ENCODE data around the gene KCTD1. TPM values are rescaled to one million over a fixed set of nuclear protein-coding genes. Genes with fewer than 3 reads are reported as not detected.

The KCTD1 gene
- total RNA-seq, 2 donors from 2014 or later = 2.0 to 3.2 TPM

- Mint-ChIP-seq H3K36me3 (ENCODE audit: low read depth) (no peaks in the 10 kb centered on the region), H3K4me1 (no peaks in the 10 kb centered on the region), H3K9me3 (no peaks in the 10 kb centered on the region), H3K27me3 (peaks cover 20% of the 10 kb centered on the region), H3K27ac (no peak overlapping the region), H3K4me3 (no peak overlapping the region)
- ATAC-seq (replicated peaks) = no peak
Measured at GRCh38 chr18:26434887-26435286, 113.5 kb downstream of the KCTD1 start.

GRCh38 chr18:26432651-26433424 is 115.5 kb downstream of the KCTD1 start:
- Mint-ChIP-seq H3K9me3 (no peaks in the 10 kb centered on the region), H3K27ac (no peak overlapping the region), H3K27me3 (peaks cover 12% of the 10 kb centered on the region), H3K4me1 (no peaks in the 10 kb centered on the region), H3K36me3 (ENCODE audit: low read depth) (no peaks in the 10 kb centered on the region), H3K4me3 (no peak overlapping the region)
- ATAC-seq (replicated peaks) = no peak

- Mint-ChIP-seq H3K36me3 (ENCODE audit: low read depth) (no peaks in the 10 kb centered on the region), H3K4me1 (no peaks in the 10 kb centered on the region), H3K9me3 (no peaks in the 10 kb centered on the region), H3K4me3 (no peak overlapping the region), H3K27me3 (peaks cover 4% of the 10 kb centered on the region), H3K27ac (no peak overlapping the region)
- no peak for ATAC-seq (replicated peaks)
Measured at GRCh38 chr18:26429535-26430226, 118.7 kb downstream of the KCTD1 start.

GRCh38 chr18:26425148-26425531 is 123.2 kb downstream of the KCTD1 start:
- Mint-ChIP-seq H3K36me3 (ENCODE audit: low read depth) (no peaks in the 10 kb centered on the region), H3K4me3 (no peak overlapping the region), H3K4me1 (no peaks in the 10 kb centered on the region), H3K27ac (no peak overlapping the region), H3K9me3 (no peaks in the 10 kb centered on the region), H3K27me3 (peaks cover 6% of the 10 kb centered on the region)
- ATAC-seq (replicated peaks) = no peak

GRCh38 chr18:26424428-26425147 is 123.8 kb downstream of the KCTD1 start:
- peaks cover 6% of the 10 kb centered on the region for H3K27me3 Mint-ChIP-seq
- no peaks in the 10 kb centered on the region for H3K36me3 Mint-ChIP-seq (ENCODE audit: low read depth)
- H3K9me3 Mint-ChIP-seq = no peaks in the 10 kb centered on the region
- ATAC-seq (replicated peaks) = no peak
- H3K27ac Mint-ChIP-seq = no peak overlapping the region
- H3K4me1 Mint-ChIP-seq = no peaks in the 10 kb centered on the region
- no peak overlapping the region for H3K4me3 Mint-ChIP-seq

GRCh38 chr18:26422472-26423162 is 125.7 kb downstream of the KCTD1 start:
- Mint-ChIP-seq H3K4me1 (no peaks in the 10 kb centered on the region), H3K27me3 (peaks cover 6% of the 10 kb centered on the region), H3K27ac (no peak overlapping the region), H3K9me3 (no peaks in the 10 kb centered on the region), H3K36me3 (ENCODE audit: low read depth) (no peaks in the 10 kb centered on the region), H3K4me3 (no peak overlapping the region)
- ATAC-seq (replicated peaks) = no peak

- Mint-ChIP-seq H3K27me3 (peaks cover 6% of the 10 kb centered on the region), H3K9me3 (no peaks in the 10 kb centered on the region), H3K4me1 (no peaks in the 10 kb centered on the region), H3K4me3 (no peak overlapping the region), H3K36me3 (ENCODE audit: low read depth) (no peaks in the 10 kb centered on the region), H3K27ac (no peak overlapping the region)
- no peak for ATAC-seq (replicated peaks)
Measured at GRCh38 chr18:26421931-26422330, 126.4 kb downstream of the KCTD1 start.

GRCh38 chr18:26421503-26421902 is 126.8 kb downstream of the KCTD1 start:
- H3K4me1 Mint-ChIP-seq = no peaks in the 10 kb centered on the region
- ATAC-seq (replicated peaks) = no peak
- no peak overlapping the region for H3K4me3 Mint-ChIP-seq

GRCh38 chr18:26419746-26420145 is 128.6 kb downstream of the KCTD1 start:
- Mint-ChIP-seq H3K4me3 (no peak overlapping the region), H3K9me3 (no peaks in the 10 kb centered on the region), H3K27me3 (peaks cover 9% of the 10 kb centered on the region), H3K36me3 (ENCODE audit: low read depth) (no peaks in the 10 kb centered on the region), H3K27ac (no peak overlapping the region), H3K4me1 (no peaks in the 10 kb centered on the region)
- no peak for ATAC-seq (replicated peaks)

More at GRCh38 chr18:26421503-26421902, 126.8 kb downstream of the KCTD1 start:
- Mint-ChIP-seq H3K36me3 (ENCODE audit: low read depth) (no peaks in the 10 kb centered on the region), H3K27ac (no peak overlapping the region), H3K27me3 (peaks cover 8% of the 10 kb centered on the region), H3K9me3 (no peaks in the 10 kb centered on the region)

GRCh38 chr18:26418225-26418624 is 130.1 kb downstream of the KCTD1 start:
- Mint-ChIP-seq H3K27ac (no peak overlapping the region), H3K4me3 (no peak overlapping the region), H3K27me3 (peaks cover 3% of the 10 kb centered on the region), H3K9me3 (no peaks in the 10 kb centered on the region), H3K4me1 (no peaks in the 10 kb centered on the region), H3K36me3 (ENCODE audit: low read depth) (no peaks in the 10 kb centered on the region)
- no peak for ATAC-seq (replicated peaks)

GRCh38 chr18:26417190-26417589 is 131.2 kb downstream of the KCTD1 start:
- no peak overlapping the region for H3K4me3 Mint-ChIP-seq
- no peaks in the 10 kb centered on the region for H3K9me3 Mint-ChIP-seq
- no peak for ATAC-seq (replicated peaks)
- no peak overlapping the region for H3K27ac Mint-ChIP-seq
- peaks cover 3% of the 10 kb centered on the region for H3K27me3 Mint-ChIP-seq
- no peaks in the 10 kb centered on the region for H3K4me1 Mint-ChIP-seq
- no peaks in the 10 kb centered on the region for H3K36me3 Mint-ChIP-seq (ENCODE audit: low read depth)

GRCh38 chr18:26416652-26417150 is 131.7 kb downstream of the KCTD1 start:
- Mint-ChIP-seq H3K36me3 (ENCODE audit: low read depth) (no peaks in the 10 kb centered on the region), H3K4me3 (no peak overlapping the region), H3K27me3 (peaks cover 3% of the 10 kb centered on the region), H3K9me3 (no peaks in the 10 kb centered on the region), H3K27ac (no peak overlapping the region), H3K4me1 (no peaks in the 10 kb centered on the region)
- no peak for ATAC-seq (replicated peaks)

GRCh38 chr18:26415631-26416030 is 132.7 kb downstream of the KCTD1 start:
- no peaks in the 10 kb centered on the region for H3K9me3 Mint-ChIP-seq
- ATAC-seq (replicated peaks) = no peak
- H3K4me3 Mint-ChIP-seq = no peak overlapping the region
- H3K27me3 Mint-ChIP-seq = peaks cover 3% of the 10 kb centered on the region
- H3K27ac Mint-ChIP-seq = no peak overlapping the region
- no peaks in the 10 kb centered on the region for H3K36me3 Mint-ChIP-seq (ENCODE audit: low read depth)
- no peaks in the 10 kb centered on the region for H3K4me1 Mint-ChIP-seq

- no peaks in the 10 kb centered on the region for H3K36me3 Mint-ChIP-seq (ENCODE audit: low read depth)
- H3K4me1 Mint-ChIP-seq = no peaks in the 10 kb centered on the region
- no peak for ATAC-seq (replicated peaks)
- H3K27ac Mint-ChIP-seq = no peak overlapping the region
- H3K4me3 Mint-ChIP-seq = no peak overlapping the region
- H3K9me3 Mint-ChIP-seq = no peaks in the 10 kb centered on the region
- H3K27me3 Mint-ChIP-seq = peaks cover 3% of the 10 kb centered on the region
Measured at GRCh38 chr18:26414901-26415440, 133.4 kb downstream of the KCTD1 start.

Measured in activated T-helper 17 cell treated with anti-CD3 and anti-CD28 coated beads, Interleukin-2, amount 50 U/mL, for 72 hours (primary cell).